ENCODE measurements around the gene SMC1B. TPM values are rescaled to one million over a fixed set of nuclear protein-coding genes. Genes with fewer than 3 reads are reported as not detected.
"Not testable (repeated sequence)": the region's sequence is repeated elsewhere in the genome, so short reads cannot be mapped to it uniquely, and the experiment has no call there.

Gene SMC1B
- total RNA-seq, 1 experiment from 2014 or later = not detected

- Histone ChIP-seq H3K36me3 (ENCODE audit: insufficient read depth, low read length, poor library complexity, severe bottlenecking) (no peaks in the 10 kb centered on the region), H3K27ac (ENCODE audit: low read depth, low read length, poor library complexity, severe bottlenecking) (no peak overlapping the region), H3K4me3 (ENCODE audit: low read depth, low read length, poor library complexity, severe bottlenecking) (no peak overlapping the region), H3K4me1 (ENCODE audit: insufficient read depth, low read length, poor library complexity, severe bottlenecking) (no peaks in the 10 kb centered on the region), H3K27me3 (replicated peaks; ENCODE audit: insufficient read depth, low read depth, low read length, poor library complexity) (no peaks in the 10 kb centered on the region), H3K9me3 (ENCODE audit: low read depth, low read length, poor library complexity, severe bottlenecking) (no peaks in the 10 kb centered on the region)
- intact Hi-C loops (cut with micrococcal nuclease; ENCODE audit: unreplicated experiment) = no loop called here
- TF ChIP-seq EZH2 (IDR thresholded peaks at IDR 0.05; ENCODE audit: borderline replicate concordance, low read depth, low read length, poor library complexity, severe bottlenecking) (no peak), CTCF (conservative IDR thresholded peaks at IDR 0.05; ENCODE audit: low read depth, low read length) (no peak)
- no peak for DNase-seq (ENCODE audit: low spot score)
- BruUV-seq (replicated peaks) = no TSS peak
- ChIA-PET POLR2A (ENCODE audit: low non-redundant PET) (no interaction called here), CTCF (no interaction called here)
Observed at GRCh38 chr22:45451972-45452371, 38.6 kb upstream of the SMC1B start.

- Histone ChIP-seq H3K9me3 (ENCODE audit: low read depth, low read length, poor library complexity, severe bottlenecking) (no peaks in the 10 kb centered on the region), H3K27me3 (replicated peaks; ENCODE audit: insufficient read depth, low read depth, low read length, poor library complexity) (no peaks in the 10 kb centered on the region), H3K36me3 (ENCODE audit: insufficient read depth, low read length, poor library complexity, severe bottlenecking) (no peaks in the 10 kb centered on the region), H3K4me3 (ENCODE audit: low read depth, low read length, poor library complexity, severe bottlenecking) (no peak overlapping the region), H3K27ac (ENCODE audit: low read depth, low read length, poor library complexity, severe bottlenecking) (no peak overlapping the region), H3K4me1 (ENCODE audit: insufficient read depth, low read length, poor library complexity, severe bottlenecking) (no peaks in the 10 kb centered on the region)
- TF ChIP-seq CTCF (conservative IDR thresholded peaks at IDR 0.05; ENCODE audit: low read depth, low read length) (no peak), EZH2 (IDR thresholded peaks at IDR 0.05; ENCODE audit: borderline replicate concordance, low read depth, low read length, poor library complexity, severe bottlenecking) (no peak)
- ChIA-PET POLR2A (ENCODE audit: low non-redundant PET) (no interaction called here), CTCF (no interaction called here)
- intact Hi-C loops (cut with micrococcal nuclease; ENCODE audit: unreplicated experiment) = no loop called here
- no peak for DNase-seq (ENCODE audit: low spot score)
- no TSS peak for BruUV-seq (replicated peaks)
Observed at GRCh38 chr22:45450921-45451651, 37.7 kb upstream of the SMC1B start.

- BruUV-seq (replicated peaks) = no TSS peak
- H3K4me1 ChIP-seq (ENCODE audit: insufficient read depth, low read length, poor library complexity, severe bottlenecking) = no peaks in the 10 kb centered on the region
- H3K27me3 ChIP-seq (replicated peaks; ENCODE audit: insufficient read depth, low read depth, low read length, poor library complexity) = no peaks in the 10 kb centered on the region
- TF ChIP-seq EZH2 (IDR thresholded peaks at IDR 0.05; ENCODE audit: borderline replicate concordance, low read depth, low read length, poor library complexity, severe bottlenecking) = no peak
- TF ChIP-seq CTCF (conservative IDR thresholded peaks at IDR 0.05; ENCODE audit: low read depth, low read length) = no peak
- DNase-seq (ENCODE audit: low spot score) = no peak
- H3K27ac ChIP-seq (ENCODE audit: low read depth, low read length, poor library complexity, severe bottlenecking) = no peak overlapping the region
- no peaks in the 10 kb centered on the region for H3K36me3 ChIP-seq (ENCODE audit: insufficient read depth, low read length, poor library complexity, severe bottlenecking)
- H3K9me3 ChIP-seq (ENCODE audit: low read depth, low read length, poor library complexity, severe bottlenecking) = no peaks in the 10 kb centered on the region
- POLR2A ChIA-PET (ENCODE audit: low non-redundant PET) = interaction anchor here (0.6 to 1.0 kb wide), 2 partner anchors 85 to 239 kb away, joined by 5 to 6 read pairs; no protein-coding TSS in a partner anchor
- intact Hi-C loops (cut with micrococcal nuclease; ENCODE audit: unreplicated experiment) = no loop called here
- CTCF ChIA-PET = no interaction called here
- no peak overlapping the region for H3K4me3 ChIP-seq (ENCODE audit: low read depth, low read length, poor library complexity, severe bottlenecking)
Observed at GRCh38 chr22:45450101-45450785, 36.8 kb upstream of the SMC1B start.

- H3K9me3 ChIP-seq (ENCODE audit: low read depth, low read length, poor library complexity, severe bottlenecking); H3K4me1 ChIP-seq (ENCODE audit: insufficient read depth, low read length, poor library complexity, severe bottlenecking); H3K36me3 ChIP-seq (ENCODE audit: insufficient read depth, low read length, poor library complexity, severe bottlenecking); intact Hi-C loops (cut with micrococcal nuclease; ENCODE audit: unreplicated experiment); BruUV-seq (replicated peaks); CTCF ChIA-PET; H3K4me3 ChIP-seq (ENCODE audit: low read depth, low read length, poor library complexity, severe bottlenecking); DNase-seq (ENCODE audit: low spot score); H3K27me3 ChIP-seq (replicated peaks; ENCODE audit: insufficient read depth, low read depth, low read length, poor library complexity); H3K27ac ChIP-seq (ENCODE audit: low read depth, low read length, poor library complexity, severe bottlenecking): not testable (repeated sequence)
- POLR2A ChIA-PET (ENCODE audit: low non-redundant PET) = interaction anchor here (1.0 kb wide), 1 partner anchor 238 kb away, joined by 6 read pairs; no protein-coding TSS in a partner anchor
Observed at GRCh38 chr22:45449442-45449841, 36.0 kb upstream of the SMC1B start.
